HG03066 (cell line): ENCODE results near the gene DPH2.

Source experiments
- ATAC-seq: cut with Tn5 transposase; IDR thresholded peaks from one replicate; pipeline ENCODE4 v1.9.1; 2021; ENCODE audit warnings: low read depth; ENCODE audit not compliant: unreplicated experiment

Gene DPH2

DNA sequence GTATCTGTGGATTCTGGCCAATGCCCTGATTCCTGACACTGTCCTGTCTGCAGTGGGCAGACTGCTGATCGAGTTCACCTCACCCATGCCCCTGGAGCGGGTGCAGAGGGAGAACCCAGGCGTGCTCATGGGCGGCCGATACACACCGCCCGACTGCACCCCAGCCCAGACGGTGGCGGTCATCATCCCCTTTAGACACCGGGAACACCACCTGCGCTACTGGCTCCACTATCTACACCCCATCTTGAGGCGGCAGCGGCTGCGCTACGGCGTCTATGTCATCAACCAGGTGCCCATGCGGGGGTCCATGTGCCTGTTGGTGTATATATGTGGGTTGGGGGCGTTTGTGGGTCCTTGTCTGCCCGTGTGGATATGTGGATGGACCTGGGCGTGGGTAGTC, 11.8 kb downstream of the DPH2 start:
- ATAC-seq = no peak

- ATAC-seq = no peak
Observed at GRCh38 chr1:43982241-43982640, 12.4 kb downstream of the DPH2 start.

DNA sequence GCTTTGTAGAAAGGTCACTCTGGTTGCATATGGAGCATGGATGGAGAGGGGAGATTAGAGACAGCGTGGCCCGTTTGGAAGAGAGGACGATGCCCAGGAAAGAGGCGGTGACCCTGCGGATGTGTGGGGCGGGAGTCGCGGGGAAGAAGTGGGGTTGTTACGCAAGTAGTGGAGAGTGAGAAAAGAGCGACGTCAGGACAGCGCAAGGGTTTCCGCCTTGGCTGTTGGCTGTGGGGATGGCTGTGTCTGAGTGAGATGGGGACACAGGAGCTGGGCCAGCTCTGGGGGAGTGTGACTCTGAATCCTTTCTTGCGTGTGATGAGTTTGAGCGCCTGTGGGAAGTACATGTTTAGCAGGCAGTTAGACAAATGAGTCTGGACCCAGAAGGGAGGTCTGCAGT, 13.0 kb downstream of the DPH2 start:
- no peak for ATAC-seq

DNA sequence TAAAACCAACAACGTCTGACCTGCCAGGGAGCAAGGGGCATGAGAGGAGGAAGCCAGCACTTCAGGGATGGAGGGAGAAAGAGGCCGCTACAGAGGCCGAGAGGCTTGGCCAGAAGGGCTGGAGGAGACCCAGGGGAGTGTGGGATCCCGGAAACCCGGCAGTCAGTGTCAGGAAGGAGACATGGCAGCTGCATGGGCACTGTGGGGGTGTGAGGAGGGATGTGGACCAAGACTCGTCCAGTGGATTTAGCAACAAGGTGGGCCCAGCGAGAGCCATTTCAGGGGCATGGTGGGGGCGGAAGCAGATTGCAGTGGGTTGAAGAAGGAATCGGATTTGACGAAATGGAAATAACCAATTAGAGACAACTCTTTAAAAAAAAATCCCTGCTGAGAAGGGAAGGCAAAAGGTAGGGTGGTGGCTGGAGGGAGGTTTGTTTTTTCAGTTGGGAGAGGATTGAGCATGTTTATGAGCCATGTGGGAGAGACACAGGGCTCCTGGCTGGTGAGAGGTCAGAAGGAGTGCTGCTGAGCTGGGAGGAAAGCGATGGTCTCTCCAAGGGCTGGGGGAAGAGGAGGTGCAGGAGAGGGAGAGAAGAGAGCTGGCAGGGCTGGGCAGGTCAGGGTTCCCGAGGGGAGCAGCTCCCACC, 13.6 kb downstream of the DPH2 start:
- ATAC-seq = no peak

DNA sequence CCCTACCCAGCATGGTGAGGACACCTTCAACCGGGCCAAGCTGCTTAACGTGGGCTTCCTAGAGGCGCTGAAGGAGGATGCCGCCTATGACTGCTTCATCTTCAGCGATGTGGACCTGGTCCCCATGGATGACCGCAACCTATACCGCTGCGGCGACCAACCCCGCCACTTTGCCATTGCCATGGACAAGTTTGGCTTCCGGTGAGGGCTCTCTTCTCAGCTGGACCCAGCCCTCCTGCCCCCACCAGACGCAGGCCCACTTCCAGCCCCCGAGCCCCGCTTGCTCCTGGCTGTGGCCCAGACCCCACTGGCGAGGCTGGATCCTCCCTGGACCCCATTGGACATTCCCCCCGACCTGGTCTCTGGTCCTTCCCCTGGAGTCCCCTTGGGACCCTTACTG, 15.0 kb downstream of the DPH2 start:
- ATAC-seq = no peak

DNA sequence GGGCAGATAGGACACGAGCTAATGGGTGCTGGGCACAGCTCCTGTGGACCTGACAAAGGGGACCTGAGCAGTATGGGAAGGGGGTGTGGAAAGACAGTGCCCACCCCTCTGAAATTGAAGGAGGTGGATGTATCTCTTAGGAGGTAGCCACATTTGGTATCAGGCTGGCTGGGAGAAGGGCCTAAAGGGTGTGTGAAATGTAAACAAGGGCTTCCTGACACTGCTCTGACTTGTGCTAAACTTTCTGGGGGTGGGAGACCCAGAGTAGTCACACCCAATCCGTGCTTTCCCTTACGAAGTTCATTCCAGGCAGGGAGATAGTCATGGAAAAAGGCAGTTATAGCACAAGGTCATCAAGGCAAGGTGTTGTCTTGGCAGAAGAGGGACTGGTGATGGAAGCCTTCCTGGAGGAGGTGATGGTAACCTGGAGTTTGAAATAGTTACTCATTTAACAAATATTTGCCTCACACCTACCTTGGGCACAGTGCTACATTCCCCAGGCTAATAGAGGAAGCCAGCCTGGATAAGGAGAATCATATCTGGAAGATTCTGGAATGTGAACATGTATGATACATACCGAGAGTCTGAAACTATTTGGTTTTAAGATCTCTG, 16.3 kb downstream of the DPH2 start:
- no peak for ATAC-seq

GRCh38 chr1:43986712-43987111, 16.9 kb downstream of the DPH2 start:
- ATAC-seq = no peak

GRCh38 chr1:43987159-43987902, 17.5 kb downstream of the DPH2 start:
- no peak for ATAC-seq

GRCh38 chr1:43990271-43991199, 20.7 kb downstream of the DPH2 start:
- no peak for ATAC-seq

DNA sequence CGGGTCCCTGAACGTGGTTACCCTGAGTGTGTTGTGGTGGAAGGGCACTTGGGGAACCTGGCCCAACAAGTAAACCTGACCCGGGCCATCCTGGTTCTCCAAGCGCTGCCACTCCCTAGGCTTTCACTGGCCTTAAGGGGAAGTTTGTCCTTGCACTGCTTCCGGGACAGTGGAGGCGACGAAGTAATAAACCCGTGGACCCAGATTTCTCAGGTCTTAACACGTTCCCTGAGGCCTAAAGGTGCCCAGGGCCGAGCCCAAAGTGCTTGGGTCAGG, 21.3 kb downstream of the DPH2 start:
- ATAC-seq = no peak

GRCh38 chr1:43991476-43992231, 21.8 kb downstream of the DPH2 start, which contains the start of gene CCDC24:
Gene CCDC24 (plus strand): TSS chr1:43991599. CDS start chr1:43991879, 280 bp downstream.
- peak; percentile 78 for ATAC-seq

GRCh38 chr1:43992232-43992995, 22.6 kb downstream of the DPH2 start:
- no peak for ATAC-seq

DNA sequence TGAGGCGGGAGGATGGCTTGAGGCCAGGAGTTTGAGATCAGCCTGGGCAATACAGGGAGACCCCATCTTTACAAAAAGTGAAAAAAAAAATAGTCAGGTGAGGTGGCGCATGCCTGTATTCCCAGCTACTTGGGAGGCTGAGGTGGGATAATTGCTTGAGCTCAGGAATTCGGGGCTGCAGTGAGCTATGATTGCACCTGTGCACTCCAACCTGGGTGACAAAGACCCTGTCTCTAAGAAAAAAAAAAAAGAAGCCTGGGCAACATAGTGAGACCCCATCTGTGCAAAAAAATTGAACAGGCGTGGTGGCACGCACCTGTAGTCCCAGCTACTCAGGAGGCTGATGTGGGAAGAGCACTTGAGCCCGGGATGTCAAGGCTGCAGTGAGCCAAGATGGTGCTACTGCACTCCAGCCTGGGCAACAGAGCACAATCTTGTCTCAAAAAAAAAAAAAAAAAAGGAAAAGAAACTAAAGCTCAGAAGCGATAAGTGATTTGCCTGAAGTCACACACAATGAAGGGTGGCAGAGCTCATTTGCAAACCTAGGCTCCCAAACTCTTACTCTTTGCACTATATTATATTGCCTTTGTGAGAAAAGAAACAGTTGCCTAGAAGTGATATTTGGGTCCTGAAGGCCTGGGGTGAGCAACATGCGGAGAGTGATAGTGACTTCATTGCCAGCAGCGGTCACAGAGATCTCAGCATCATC, 23.6 kb downstream of the DPH2 start:
- no peak for ATAC-seq

GRCh38 chr1:43994071-43994470, 24.3 kb downstream of the DPH2 start:
- no peak for ATAC-seq

DNA sequence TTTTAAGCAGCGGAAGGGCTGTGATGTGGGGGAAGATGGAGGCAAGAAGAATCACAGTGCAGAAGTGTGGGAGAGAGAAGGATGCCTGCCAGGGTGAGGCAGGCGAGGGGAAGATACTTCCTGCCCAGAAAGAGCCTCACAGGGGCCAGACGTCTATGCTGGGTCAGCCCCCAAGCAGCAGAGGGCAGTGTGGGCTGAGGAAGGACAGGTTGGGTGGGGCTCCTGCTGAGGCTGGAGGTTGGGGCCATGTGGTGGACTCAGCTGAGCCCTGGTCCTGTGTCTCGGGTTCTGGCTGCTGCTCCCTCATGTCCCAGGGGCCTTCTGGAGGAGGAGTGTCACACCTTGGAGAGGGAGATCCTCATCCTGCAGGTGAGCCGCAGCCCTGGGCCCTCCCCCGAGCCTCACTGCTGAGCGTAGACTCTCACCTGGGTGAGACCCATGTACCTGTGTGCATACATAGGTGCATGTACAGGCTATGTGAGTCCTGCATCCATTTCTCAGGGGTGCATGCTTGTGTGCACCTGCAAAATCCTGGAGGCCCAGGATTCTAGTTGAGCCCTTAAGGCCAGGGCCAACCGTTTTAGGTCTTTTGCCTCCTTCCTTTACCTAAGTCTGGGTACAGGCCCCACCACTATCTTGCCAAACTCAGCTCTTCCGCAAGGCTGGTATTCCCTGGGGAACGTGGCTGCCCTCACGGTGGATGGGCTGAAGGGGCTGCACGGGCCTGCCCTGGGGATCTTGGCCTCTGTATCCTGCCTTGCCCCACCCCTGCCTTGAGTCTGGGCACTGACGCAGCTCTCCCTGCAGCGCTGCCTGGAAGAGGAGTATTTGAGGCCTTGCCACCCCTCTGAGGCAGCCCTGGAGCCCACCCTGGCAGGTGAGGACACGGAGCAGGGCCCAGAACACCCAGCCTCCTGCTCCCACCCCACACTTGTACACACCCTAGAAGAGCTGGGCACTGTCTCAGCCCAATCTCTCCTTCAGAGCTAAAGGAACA, 25.3 kb downstream of the DPH2 start:
- no peak for ATAC-seq

DNA sequence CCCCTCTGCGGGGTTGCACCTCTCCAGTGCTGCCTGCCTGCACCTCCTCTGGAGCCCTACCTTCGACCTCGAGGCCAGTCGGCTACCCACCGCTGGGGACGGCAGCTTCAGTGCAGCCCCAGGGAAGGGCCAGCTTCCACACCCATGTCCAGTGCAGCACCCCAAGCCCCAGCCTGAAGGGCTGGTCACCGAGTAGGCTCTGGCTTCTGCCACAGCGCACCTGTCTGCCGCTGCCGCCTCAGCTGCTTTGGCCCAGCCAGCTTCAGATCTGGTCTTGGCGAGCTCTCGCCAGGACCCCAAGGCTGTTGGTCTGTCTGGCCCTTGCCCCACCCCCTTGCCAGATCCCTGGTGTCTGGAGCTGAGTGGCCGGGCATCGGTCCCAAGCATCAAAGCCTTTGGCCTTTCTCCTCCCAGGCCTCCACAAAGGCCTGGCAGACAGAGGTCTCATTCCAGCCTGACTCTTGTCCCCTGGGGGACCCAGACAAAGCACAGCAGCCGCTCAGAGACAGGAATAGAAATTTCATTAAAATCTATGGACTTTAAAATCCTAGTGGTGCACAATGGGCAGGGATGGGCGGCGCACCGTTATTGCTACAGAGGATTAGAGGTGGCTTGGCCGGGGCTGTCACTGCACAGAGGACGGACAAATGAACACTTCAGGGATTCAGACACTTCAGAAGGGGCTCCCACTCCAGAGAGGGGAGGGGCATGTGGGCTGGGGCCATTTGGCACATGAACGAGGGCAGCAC, 26.3 kb downstream of the DPH2 start:
- ATAC-seq = no peak

DNA sequence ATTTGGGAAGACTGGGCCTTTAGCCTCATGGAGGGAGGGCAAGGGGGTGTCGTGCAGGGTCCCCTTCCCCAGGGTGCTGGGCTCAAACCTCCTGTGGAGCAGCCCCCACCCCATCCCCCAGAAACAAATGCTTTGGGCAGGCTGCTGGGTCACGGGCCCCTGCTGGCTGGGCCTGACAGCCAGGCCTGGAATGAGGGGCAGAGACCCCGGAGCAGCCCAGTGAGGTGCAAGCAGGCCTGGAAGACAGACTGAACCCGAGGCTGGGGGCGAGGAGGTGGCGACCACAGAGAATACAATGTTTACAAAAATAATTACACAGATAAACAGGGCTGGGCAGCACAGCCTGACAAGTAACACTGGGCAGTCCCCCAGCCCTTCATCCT, 26.9 kb downstream of the DPH2 start:
- ATAC-seq = no peak
